Measurements from ENCODE around the gene ARHGAP25. TPM values are rescaled to one million over a fixed set of nuclear protein-coding genes. Genes with fewer than 3 reads are reported as not detected.

ARHGAP25 gene
- total RNA-seq, 1 donor from 2014 or later = 2.5 TPM

GRCh38 chr2:68748568-68748967 lies 14.0 kb downstream of the ARHGAP25 start:
- Mint-ChIP-seq H3K36me3 (ENCODE audit: low read depth) (no peaks in the 10 kb centered on the region), H3K27ac (ENCODE audit: unreplicated experiment) (peak overlapping the region; percentile 68), H3K27me3 (ENCODE audit: low read depth) (no peaks in the 10 kb centered on the region), H3K4me1 (peaks cover 15% of the 10 kb centered on the region), H3K4me3 (no peak overlapping the region), H3K9me3 (no peaks in the 10 kb centered on the region)
- TF ChIP-seq CTCF (conservative IDR thresholded peaks at IDR 0.05) = no peak
- DNase-seq (ENCODE audit: low read depth, low spot score) = no peak

DNA sequence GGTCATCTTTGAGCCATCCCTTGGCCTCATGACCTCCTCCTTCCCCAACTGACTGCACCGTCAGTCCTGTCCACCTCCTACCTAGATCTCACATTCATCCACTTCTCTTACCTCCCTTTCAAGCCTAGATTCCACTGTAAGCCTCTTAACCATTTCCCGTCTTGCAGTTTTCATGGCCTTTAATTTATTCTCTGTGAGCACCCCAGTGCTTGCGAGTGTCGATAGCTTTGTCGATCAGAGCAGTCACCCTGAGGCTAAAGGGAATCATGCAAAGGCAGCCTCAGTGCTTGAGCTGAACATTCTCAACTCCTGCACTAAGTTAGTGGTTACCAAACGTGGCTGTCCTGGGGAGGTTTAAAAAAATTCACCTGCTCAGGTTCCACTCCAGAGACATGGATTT lies 14.7 kb downstream of the ARHGAP25 start:
- peaks cover 8% of the 10 kb centered on the region for H3K4me1 Mint-ChIP-seq
- DNase-seq (ENCODE audit: low read depth, low spot score) = no peak
- H3K27ac Mint-ChIP-seq (ENCODE audit: unreplicated experiment) = no peak overlapping the region
- H3K36me3 Mint-ChIP-seq (ENCODE audit: low read depth) = no peaks in the 10 kb centered on the region
- TF ChIP-seq CTCF (conservative IDR thresholded peaks at IDR 0.05) = no peak
- H3K9me3 Mint-ChIP-seq = no peaks in the 10 kb centered on the region
- no peaks in the 10 kb centered on the region for H3K27me3 Mint-ChIP-seq (ENCODE audit: low read depth)
- H3K4me3 Mint-ChIP-seq = no peak overlapping the region

GRCh38 chr2:68750592-68751396 lies 16.2 kb downstream of the ARHGAP25 start:
- H3K4me1 Mint-ChIP-seq = peaks cover 12% of the 10 kb centered on the region
- no peak overlapping the region for H3K4me3 Mint-ChIP-seq
- no peak for DNase-seq (ENCODE audit: low read depth, low spot score)
- no peak for TF ChIP-seq CTCF (conservative IDR thresholded peaks at IDR 0.05)
- no peak overlapping the region for H3K27ac Mint-ChIP-seq (ENCODE audit: unreplicated experiment)
- no peaks in the 10 kb centered on the region for H3K9me3 Mint-ChIP-seq
- H3K36me3 Mint-ChIP-seq (ENCODE audit: low read depth) = no peaks in the 10 kb centered on the region
- no peaks in the 10 kb centered on the region for H3K27me3 Mint-ChIP-seq (ENCODE audit: low read depth)

DNA sequence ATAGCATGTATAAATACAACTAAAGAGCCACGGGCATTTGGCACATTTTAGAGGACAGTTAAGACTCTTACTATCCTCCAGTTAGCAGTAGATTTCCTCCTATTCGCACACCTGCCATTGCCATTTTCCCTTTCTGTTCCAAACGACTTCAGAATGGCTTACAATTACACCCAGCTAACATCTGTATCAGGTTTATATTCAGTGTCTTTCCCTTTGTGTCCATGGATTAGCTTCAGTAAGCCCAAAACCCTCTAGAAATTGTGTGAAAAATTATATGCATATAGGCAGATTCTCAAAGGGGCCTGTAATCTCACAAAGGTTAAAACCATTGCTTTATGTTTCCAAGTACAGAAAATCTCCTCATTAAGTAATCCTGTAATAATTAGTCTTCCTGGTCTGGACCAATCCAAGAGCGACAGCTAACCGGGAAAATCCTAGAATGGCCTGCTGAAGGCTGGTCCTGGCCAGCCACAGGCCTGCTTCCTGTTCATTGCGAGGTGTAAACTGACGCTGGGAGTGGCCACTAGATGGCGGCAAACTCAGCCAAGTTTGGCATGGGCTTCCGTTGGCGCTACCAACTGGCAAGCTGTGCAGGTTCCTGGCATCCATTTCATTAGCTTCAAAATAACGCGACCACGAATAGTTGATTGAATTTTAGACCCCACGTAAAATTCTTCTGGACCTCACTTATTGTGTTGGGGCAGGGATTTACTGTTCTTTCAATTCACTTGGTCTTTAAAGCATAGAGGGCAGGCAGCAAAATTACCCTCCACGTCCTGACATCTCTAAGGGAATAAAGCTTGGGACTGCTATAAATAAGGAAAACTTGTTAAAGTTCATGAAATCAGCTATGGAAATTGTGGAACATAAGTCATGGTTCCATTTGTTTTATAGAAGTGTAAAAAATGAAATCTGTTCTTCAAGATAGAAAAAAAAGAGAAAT lies 17.1 kb downstream of the ARHGAP25 start:
- H3K9me3 Mint-ChIP-seq = peaks cover 4% of the 10 kb centered on the region
- peak; percentile 90 for DNase-seq (ENCODE audit: low read depth, low spot score)
- peak; percentile 96 for TF ChIP-seq CTCF (conservative IDR thresholded peaks at IDR 0.05)
- peaks cover 4% of the 10 kb centered on the region for H3K36me3 Mint-ChIP-seq (ENCODE audit: low read depth)
- no peak overlapping the region for H3K27ac Mint-ChIP-seq (ENCODE audit: unreplicated experiment)
- peaks cover 12% of the 10 kb centered on the region for H3K4me1 Mint-ChIP-seq
- H3K4me3 Mint-ChIP-seq = no peak overlapping the region
- H3K27me3 Mint-ChIP-seq (ENCODE audit: low read depth) = no peaks in the 10 kb centered on the region

GRCh38 chr2:68753318-68753717 lies 18.7 kb downstream of the ARHGAP25 start:
- DNase-seq (ENCODE audit: low read depth, low spot score) = no peak
- Mint-ChIP-seq H3K36me3 (ENCODE audit: low read depth) (peaks cover 8% of the 10 kb centered on the region), H3K27ac (ENCODE audit: unreplicated experiment) (no peak overlapping the region), H3K4me3 (no peak overlapping the region), H3K4me1 (peaks cover 12% of the 10 kb centered on the region), H3K27me3 (ENCODE audit: low read depth) (no peaks in the 10 kb centered on the region), H3K9me3 (peaks cover 9% of the 10 kb centered on the region)
- TF ChIP-seq CTCF (conservative IDR thresholded peaks at IDR 0.05) = no peak

Data from neural crest cell (in vitro differentiated cells).